ENCODE results near the gene SIAH1. TPM values are rescaled to one million over a fixed set of nuclear protein-coding genes. Genes with fewer than 3 reads are reported as not detected.
"Not testable (repeated sequence)": the region's sequence is repeated elsewhere in the genome, so short reads cannot be mapped to it uniquely, and the experiment has no call there.

The SIAH1 gene
- total RNA-seq, 2 donors from 2014 or later, result 15.2 to 16.1 TPM

- no peak for DNase-seq
- Histone ChIP-seq H3K36me3 (replicated peaks in 1 of 2; ENCODE audit: insufficient read depth in 1 of 2, low read depth in 2 of 2) (no peaks in the 10 kb centered on the region), H3K27ac (no peak overlapping the region), H3K4me3 (no peak overlapping the region), H3K27me3 (no peaks in the 10 kb centered on the region), H3K9me3 (no peaks in the 10 kb centered on the region), H3K4me1 (no peaks in the 10 kb centered on the region)
- intact Hi-C loops (cut with DNase I), result loop anchor here (10.0 kb wide), 1 partner anchor 73 kb away; no protein-coding TSS in a partner anchor
- WGBS, 2 donors, result 55 to 60% methylated on average over 3 of the region's 3 CpGs
- TF ChIP-seq CTCF (IDR thresholded peaks at IDR 0.05), result no peak
- no peak for TF ChIP-seq POLR2A (IDR thresholded peaks at IDR 0.05)
- ATAC-seq, result no peak
Observed at GRCh38 chr16:48421741-48422140, 36.5 kb upstream of the SIAH1 start.

- intact Hi-C loops (cut with DNase I), result loop anchor here (10.0 kb wide), 1 partner anchor 74 kb away; no protein-coding TSS in a partner anchor
- no peak for DNase-seq
- Histone ChIP-seq H3K4me1 (no peaks in the 10 kb centered on the region), H3K36me3 (replicated peaks in 1 of 2; ENCODE audit: insufficient read depth in 1 of 2, low read depth in 2 of 2) (no peaks in the 10 kb centered on the region), H3K27ac (no peak overlapping the region), H3K27me3 (no peaks in the 10 kb centered on the region), H3K4me3 (no peak overlapping the region), H3K9me3 (no peaks in the 10 kb centered on the region)
- 64 to 69% methylated on average over 1 of the region's 1 CpG for WGBS, 2 donors
- no peak for ATAC-seq
- TF ChIP-seq CTCF (IDR thresholded peaks at IDR 0.05) (no peak), POLR2A (IDR thresholded peaks at IDR 0.05) (no peak)
Observed at GRCh38 chr16:48420437-48420836, 35.2 kb upstream of the SIAH1 start.

- DNase-seq; H3K9me3 ChIP-seq; ATAC-seq; H3K4me3 ChIP-seq; H3K27me3 ChIP-seq; H3K4me1 ChIP-seq; H3K27ac ChIP-seq; intact Hi-C loops (cut with DNase I); H3K36me3 ChIP-seq (replicated peaks in 1 of 2; ENCODE audit: insufficient read depth in 1 of 2, low read depth in 2 of 2): not testable (repeated sequence)
- 90 to 98% methylated on average over 19 to 22 of the region's 29 CpGs for WGBS, 2 donors
Observed at GRCh38 chr16:48416617-48417016, 31.4 kb upstream of the SIAH1 start.

GRCh38 chr16:48413272-48413671, 28.1 kb upstream of the SIAH1 start:
- Histone ChIP-seq H3K4me1 (peaks cover 9% of the 10 kb centered on the region), H3K27ac (no peak overlapping the region), H3K36me3 (replicated peaks in 1 of 2; ENCODE audit: insufficient read depth in 1 of 2, low read depth in 2 of 2) (no peaks in the 10 kb centered on the region), H3K9me3 (no peaks in the 10 kb centered on the region), H3K4me3 (no peak overlapping the region), H3K27me3 (no peaks in the 10 kb centered on the region)
- TF ChIP-seq POLR2A (IDR thresholded peaks at IDR 0.05) (no peak), CTCF (IDR thresholded peaks at IDR 0.05) (no peak)
- 67 to 68% methylated on average over 2 of the region's 2 CpGs for WGBS, 2 donors
- ATAC-seq, result no peak
- intact Hi-C loops (cut with DNase I), result no loop called here
- DNase-seq, result no peak

GRCh38 chr16:48409839-48410632, 24.8 kb upstream of the SIAH1 start:
- Histone ChIP-seq H3K36me3 (replicated peaks in 1 of 2; ENCODE audit: insufficient read depth in 1 of 2, low read depth in 2 of 2) (no peaks in the 10 kb centered on the region), H3K9me3 (no peaks in the 10 kb centered on the region), H3K4me3 (no peak overlapping the region), H3K27me3 (no peaks in the 10 kb centered on the region), H3K27ac (peak overlapping the region in 3 of 4 donors; percentile 12 to 59 (median 56)), H3K4me1 (peaks cover 9% of the 10 kb centered on the region)
- intact Hi-C loops (cut with DNase I), result no loop called here
- DNase-seq (peak in 3 of 4 donors; percentile 10 to 76 (median 63)), ATAC-seq (peak; percentile 68)
- 63 to 77% methylated on average over 11 to 12 of the region's 12 CpGs for WGBS, 2 donors
- TF ChIP-seq POLR2A (IDR thresholded peaks at IDR 0.05), result no peak

Data from body of pancreas (tissue), 4 donors.